NT2/D1 (cell line): ENCODE measurements around the gene DRD3.

ENCODE experiments used
- SUZ12 ChIP-seq: IDR thresholded peaks from 2 replicates; pipeline ENCODE4 v1.6.1; 2011; ENCODE audit not compliant: insufficient read length, insufficient read depth; ENCODE audit errors: extremely low read depth
- ZNF274 ChIP-seq: IDR thresholded peaks from 2 replicates; pipeline ENCODE4 v1.6.1; 2011; ENCODE audit warnings: mild to moderate bottlenecking, low read depth, low read length

DNA sequence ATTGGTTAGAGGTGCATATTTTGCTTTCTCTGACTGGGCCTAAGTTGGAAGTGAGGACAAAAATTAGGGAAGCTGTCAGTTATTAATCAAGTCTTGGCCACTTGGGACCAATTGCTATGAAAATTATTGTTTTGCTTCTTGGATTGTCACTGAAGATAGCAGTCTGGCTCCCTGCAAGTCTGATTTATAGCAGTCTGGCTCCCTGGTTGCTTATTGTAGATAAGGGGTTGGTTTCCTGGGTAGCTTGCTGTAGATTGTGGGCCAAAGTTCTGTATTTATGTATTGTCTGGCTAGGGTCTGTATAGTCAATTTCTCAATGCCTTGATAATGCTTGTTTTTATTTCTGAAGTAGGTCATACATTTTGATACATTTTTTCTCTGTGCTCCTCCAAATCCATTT, 13.3 kb upstream of the DRD3 start:
- TF ChIP-seq SUZ12 = no peak
- TF ChIP-seq ZNF274 = no peak
